Measurements from ENCODE around the gene SLC19A1.

The SLC19A1 gene

GRCh38 chr21:45486443-45487160 is 55.6 kb downstream of the SLC19A1 start:
- no peak for TF ChIP-seq CTCF (IDR thresholded peaks at IDR 0.05; ENCODE audit: insufficient read depth, low read length, poor library complexity, severe bottlenecking)
- no peaks in the 10 kb centered on the region for H3K27me3 ChIP-seq (replicated peaks; ENCODE audit: control insufficient read depth, insufficient read depth, low read length)
- no peak for DNase-seq (ENCODE audit: extremely low read depth, insufficient read length)

GRCh38 chr21:45485686-45486442 is 56.4 kb downstream of the SLC19A1 start:
- DNase-seq (ENCODE audit: extremely low read depth, insufficient read length): no peak
- Histone ChIP-seq H3K4me3 (replicated peaks; ENCODE audit: low read depth, low read length) (no peak overlapping the region), H3K36me3 (ENCODE audit: control insufficient read depth, insufficient read depth, low read length) (no peaks in the 10 kb centered on the region), H3K27me3 (replicated peaks; ENCODE audit: control insufficient read depth, insufficient read depth, low read length) (no peaks in the 10 kb centered on the region)
- no peak for TF ChIP-seq CTCF (IDR thresholded peaks at IDR 0.05; ENCODE audit: insufficient read depth, low read length, poor library complexity, severe bottlenecking)

More at GRCh38 chr21:45486443-45487160, 55.6 kb downstream of the SLC19A1 start:
- Histone ChIP-seq H3K36me3 (ENCODE audit: control insufficient read depth, insufficient read depth, low read length) (no peaks in the 10 kb centered on the region), H3K4me3 (replicated peaks; ENCODE audit: low read depth, low read length) (no peak overlapping the region)

GRCh38 chr21:45484318-45484717 is 57.9 kb downstream of the SLC19A1 start:
- TF ChIP-seq CTCF (IDR thresholded peaks at IDR 0.05; ENCODE audit: insufficient read depth, low read length, poor library complexity, severe bottlenecking): no peak
- Histone ChIP-seq H3K27me3 (replicated peaks; ENCODE audit: control insufficient read depth, insufficient read depth, low read length) (no peaks in the 10 kb centered on the region), H3K36me3 (ENCODE audit: control insufficient read depth, insufficient read depth, low read length) (no peaks in the 10 kb centered on the region), H3K4me3 (replicated peaks; ENCODE audit: low read depth, low read length) (no peak overlapping the region)
- DNase-seq (ENCODE audit: extremely low read depth, insufficient read length): no peak

GRCh38 chr21:45482899-45483821 is 59.1 kb downstream of the SLC19A1 start:
- Histone ChIP-seq H3K27me3 (replicated peaks; ENCODE audit: control insufficient read depth, insufficient read depth, low read length) (no peaks in the 10 kb centered on the region), H3K4me3 (replicated peaks; ENCODE audit: low read depth, low read length) (no peak overlapping the region), H3K36me3 (ENCODE audit: control insufficient read depth, insufficient read depth, low read length) (no peaks in the 10 kb centered on the region)
- no peak for TF ChIP-seq CTCF (IDR thresholded peaks at IDR 0.05; ENCODE audit: insufficient read depth, low read length, poor library complexity, severe bottlenecking)
- DNase-seq (ENCODE audit: extremely low read depth, insufficient read length): no peak

- H3K27me3 ChIP-seq (replicated peaks; ENCODE audit: control insufficient read depth, insufficient read depth, low read length): no peaks in the 10 kb centered on the region
- no peaks in the 10 kb centered on the region for H3K36me3 ChIP-seq (ENCODE audit: control insufficient read depth, insufficient read depth, low read length)
- no peak for TF ChIP-seq CTCF (IDR thresholded peaks at IDR 0.05; ENCODE audit: insufficient read depth, low read length, poor library complexity, severe bottlenecking)
- DNase-seq (ENCODE audit: extremely low read depth, insufficient read length): no peak
- H3K4me3 ChIP-seq (replicated peaks; ENCODE audit: low read depth, low read length): no peak overlapping the region
Measured at GRCh38 chr21:45481977-45482898, 60.0 kb downstream of the SLC19A1 start.
